ENCODE data around the gene ZFYVE9.

Gene ZFYVE9

DNA sequence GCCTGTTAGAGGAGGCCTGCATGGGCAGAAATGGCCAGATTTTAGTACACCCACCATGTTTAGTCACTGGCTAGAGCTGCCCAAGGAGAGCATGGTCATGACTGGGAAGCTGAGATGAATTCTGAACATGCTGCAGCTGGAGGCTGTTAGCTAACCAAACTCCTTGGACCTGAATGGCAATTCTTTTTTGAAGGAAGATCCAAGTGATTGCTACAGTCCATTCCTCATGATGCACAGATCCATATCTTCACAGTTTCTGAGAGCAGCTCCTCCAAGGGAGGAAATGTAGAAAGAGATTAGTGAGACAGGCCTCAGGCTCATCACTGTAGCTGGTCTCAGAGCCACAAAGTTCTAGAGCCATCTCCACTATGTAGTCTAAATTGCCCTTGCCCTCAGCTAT, 11.1 kb downstream of the ZFYVE9 start:
- TF ChIP-seq, protein P1, sequence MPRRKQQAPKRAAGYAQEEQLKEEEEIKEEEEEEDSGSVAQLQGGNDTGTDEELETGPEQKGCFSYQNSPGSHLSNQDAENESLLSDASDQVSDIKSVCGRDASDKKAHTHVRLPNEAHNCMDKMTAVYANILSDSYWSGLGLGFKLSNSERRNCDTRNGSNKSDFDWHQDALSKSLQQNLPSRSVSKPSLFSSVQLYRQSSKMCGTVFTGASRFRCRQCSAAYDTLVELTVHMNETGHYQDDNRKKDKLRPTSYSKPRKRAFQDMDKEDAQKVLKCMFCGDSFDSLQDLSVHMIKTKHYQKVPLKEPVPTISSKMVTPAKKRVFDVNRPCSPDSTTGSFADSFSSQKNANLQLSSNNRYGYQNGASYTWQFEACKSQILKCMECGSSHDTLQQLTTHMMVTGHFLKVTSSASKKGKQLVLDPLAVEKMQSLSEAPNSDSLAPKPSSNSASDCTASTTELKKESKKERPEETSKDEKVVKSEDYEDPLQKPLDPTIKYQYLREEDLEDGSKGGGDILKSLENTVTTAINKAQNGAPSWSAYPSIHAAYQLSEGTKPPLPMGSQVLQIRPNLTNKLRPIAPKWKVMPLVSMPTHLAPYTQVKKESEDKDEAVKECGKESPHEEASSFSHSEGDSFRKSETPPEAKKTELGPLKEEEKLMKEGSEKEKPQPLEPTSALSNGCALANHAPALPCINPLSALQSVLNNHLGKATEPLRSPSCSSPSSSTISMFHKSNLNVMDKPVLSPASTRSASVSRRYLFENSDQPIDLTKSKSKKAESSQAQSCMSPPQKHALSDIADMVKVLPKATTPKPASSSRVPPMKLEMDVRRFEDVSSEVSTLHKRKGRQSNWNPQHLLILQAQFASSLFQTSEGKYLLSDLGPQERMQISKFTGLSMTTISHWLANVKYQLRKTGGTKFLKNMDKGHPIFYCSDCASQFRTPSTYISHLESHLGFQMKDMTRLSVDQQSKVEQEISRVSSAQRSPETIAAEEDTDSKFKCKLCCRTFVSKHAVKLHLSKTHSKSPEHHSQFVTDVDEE (CRISPR knock-in tag; IDR thresholded peaks at IDR 0.05), result no peak
- TF ChIP-seq BACH2 (CRISPR knock-in tag; IDR thresholded peaks at IDR 0.05; ENCODE audit: borderline replicate concordance) (no peak), OSR1 (CRISPR knock-in tag; IDR thresholded peaks at IDR 0.05) (no peak), GLIS3 (CRISPR knock-in tag; IDR thresholded peaks at IDR 0.05) (no peak), SNAI2 (CRISPR knock-in tag; IDR thresholded peaks at IDR 0.05) (no peak), ZC3H10 (CRISPR knock-in tag; IDR thresholded peaks at IDR 0.05) (no peak), ARNTL (CRISPR knock-in tag; IDR thresholded peaks at IDR 0.05; ENCODE audit: borderline replicate concordance, low read depth) (no peak), ZNF565 (CRISPR knock-in tag; conservative IDR thresholded peaks at IDR 0.05; ENCODE audit: low read depth) (no peak), CSDC2 (CRISPR knock-in tag; IDR thresholded peaks at IDR 0.05) (no peak), ISL1 (CRISPR knock-in tag; IDR thresholded peaks at IDR 0.05) (no peak), ZNF70 (CRISPR knock-in tag; IDR thresholded peaks at IDR 0.05) (no peak), TOX (CRISPR knock-in tag; IDR thresholded peaks at IDR 0.05; ENCODE audit: borderline replicate concordance) (no peak)
- TF ChIP-seq, protein P2, sequence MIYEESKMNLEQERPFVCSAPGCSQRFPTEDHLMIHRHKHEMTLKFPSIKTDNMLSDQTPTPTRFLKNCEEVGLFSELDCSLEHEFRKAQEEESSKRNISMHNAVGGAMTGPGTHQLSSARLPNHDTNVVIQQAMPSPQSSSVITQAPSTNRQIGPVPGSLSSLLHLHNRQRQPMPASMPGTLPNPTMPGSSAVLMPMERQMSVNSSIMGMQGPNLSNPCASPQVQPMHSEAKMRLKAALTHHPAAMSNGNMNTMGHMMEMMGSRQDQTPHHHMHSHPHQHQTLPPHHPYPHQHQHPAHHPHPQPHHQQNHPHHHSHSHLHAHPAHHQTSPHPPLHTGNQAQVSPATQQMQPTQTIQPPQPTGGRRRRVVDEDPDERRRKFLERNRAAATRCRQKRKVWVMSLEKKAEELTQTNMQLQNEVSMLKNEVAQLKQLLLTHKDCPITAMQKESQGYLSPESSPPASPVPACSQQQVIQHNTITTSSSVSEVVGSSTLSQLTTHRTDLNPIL (CRISPR knock-in tag; IDR thresholded peaks at IDR 0.05; ENCODE audit: low read depth), result no peak
- TF ChIP-seq, protein P3, sequence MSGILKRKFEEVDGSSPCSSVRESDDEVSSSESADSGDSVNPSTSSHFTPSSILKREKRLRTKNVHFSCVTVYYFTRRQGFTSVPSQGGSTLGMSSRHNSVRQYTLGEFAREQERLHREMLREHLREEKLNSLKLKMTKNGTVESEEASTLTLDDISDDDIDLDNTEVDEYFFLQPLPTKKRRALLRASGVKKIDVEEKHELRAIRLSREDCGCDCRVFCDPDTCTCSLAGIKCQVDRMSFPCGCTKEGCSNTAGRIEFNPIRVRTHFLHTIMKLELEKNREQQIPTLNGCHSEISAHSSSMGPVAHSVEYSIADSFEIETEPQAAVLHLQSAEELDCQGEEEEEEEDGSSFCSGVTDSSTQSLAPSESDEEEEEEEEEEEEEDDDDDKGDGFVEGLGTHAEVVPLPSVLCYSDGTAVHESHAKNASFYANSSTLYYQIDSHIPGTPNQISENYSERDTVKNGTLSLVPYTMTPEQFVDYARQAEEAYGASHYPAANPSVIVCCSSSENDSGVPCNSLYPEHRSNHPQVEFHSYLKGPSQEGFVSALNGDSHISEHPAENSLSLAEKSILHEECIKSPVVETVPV (CRISPR knock-in tag; IDR thresholded peaks at IDR 0.05), result no peak
- TF ChIP-seq, protein P4, sequence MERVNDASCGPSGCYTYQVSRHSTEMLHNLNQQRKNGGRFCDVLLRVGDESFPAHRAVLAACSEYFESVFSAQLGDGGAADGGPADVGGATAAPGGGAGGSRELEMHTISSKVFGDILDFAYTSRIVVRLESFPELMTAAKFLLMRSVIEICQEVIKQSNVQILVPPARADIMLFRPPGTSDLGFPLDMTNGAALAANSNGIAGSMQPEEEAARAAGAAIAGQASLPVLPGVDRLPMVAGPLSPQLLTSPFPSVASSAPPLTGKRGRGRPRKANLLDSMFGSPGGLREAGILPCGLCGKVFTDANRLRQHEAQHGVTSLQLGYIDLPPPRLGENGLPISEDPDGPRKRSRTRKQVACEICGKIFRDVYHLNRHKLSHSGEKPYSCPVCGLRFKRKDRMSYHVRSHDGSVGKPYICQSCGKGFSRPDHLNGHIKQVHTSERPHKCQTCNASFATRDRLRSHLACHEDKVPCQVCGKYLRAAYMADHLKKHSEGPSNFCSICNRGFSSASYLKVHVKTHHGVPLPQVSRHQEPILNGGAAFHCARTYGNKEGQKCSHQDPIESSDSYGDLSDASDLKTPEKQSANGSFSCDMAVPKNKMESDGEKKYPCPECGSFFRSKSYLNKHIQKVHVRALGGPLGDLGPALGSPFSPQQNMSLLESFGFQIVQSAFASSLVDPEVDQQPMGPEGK (CRISPR knock-in tag; IDR thresholded peaks at IDR 0.05; ENCODE audit: borderline replicate concordance), result no peak
- TF ChIP-seq, protein P5, sequence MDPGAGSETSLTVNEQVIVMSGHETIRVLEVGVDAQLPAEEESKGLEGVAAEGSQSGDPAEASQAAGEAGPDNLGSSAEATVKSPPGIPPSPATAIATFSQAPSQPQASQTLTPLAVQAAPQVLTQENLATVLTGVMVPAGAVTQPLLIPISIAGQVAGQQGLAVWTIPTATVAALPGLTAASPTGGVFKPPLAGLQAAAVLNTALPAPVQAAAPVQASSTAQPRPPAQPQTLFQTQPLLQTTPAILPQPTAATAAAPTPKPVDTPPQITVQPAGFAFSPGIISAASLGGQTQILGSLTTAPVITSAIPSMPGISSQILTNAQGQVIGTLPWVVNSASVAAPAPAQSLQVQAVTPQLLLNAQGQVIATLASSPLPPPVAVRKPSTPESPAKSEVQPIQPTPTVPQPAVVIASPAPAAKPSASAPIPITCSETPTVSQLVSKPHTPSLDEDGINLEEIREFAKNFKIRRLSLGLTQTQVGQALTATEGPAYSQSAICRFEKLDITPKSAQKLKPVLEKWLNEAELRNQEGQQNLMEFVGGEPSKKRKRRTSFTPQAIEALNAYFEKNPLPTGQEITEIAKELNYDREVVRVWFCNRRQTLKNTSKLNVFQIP (CRISPR knock-in tag; IDR thresholded peaks at IDR 0.05; ENCODE audit: borderline replicate concordance, low read depth), result no peak
- ATAC-seq, result peak; percentile 39; the same call in 2 of the 3 replicates

DNA sequence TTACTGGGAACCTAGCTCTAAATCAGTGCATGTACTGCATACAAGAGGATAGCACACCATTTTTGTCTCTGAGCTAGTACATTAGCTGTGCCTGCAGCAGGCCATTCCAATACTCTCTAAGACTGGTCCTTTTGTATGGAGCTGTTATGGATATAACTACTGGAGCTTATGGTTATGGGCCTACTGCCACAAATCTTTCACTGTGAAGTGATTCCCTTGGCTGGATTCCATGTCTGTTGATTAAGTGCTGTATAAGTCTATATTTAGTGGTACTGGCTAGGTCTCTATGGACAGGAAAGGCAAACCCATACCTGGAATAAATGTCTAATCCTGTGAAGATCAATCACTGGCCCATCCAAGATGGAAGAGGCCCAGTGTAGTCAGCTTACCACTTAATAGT, 12.0 kb downstream of the ZFYVE9 start:
- no peak for ATAC-seq
- no peak for TF ChIP-seq ESRRG (CRISPR knock-in tag; IDR thresholded peaks at IDR 0.05)
- TF ChIP-seq BACH2 (CRISPR knock-in tag; IDR thresholded peaks at IDR 0.05; ENCODE audit: borderline replicate concordance), result no peak
- TF ChIP-seq ZC3H10 (CRISPR knock-in tag; IDR thresholded peaks at IDR 0.05), result no peak
- TF ChIP-seq, protein P4 (CRISPR knock-in tag; IDR thresholded peaks at IDR 0.05; ENCODE audit: borderline replicate concordance), result no peak
- no peak for TF ChIP-seq RARB (CRISPR knock-in tag; IDR thresholded peaks at IDR 0.05)
- no peak for TF ChIP-seq ZNF565 (CRISPR knock-in tag; conservative IDR thresholded peaks at IDR 0.05; ENCODE audit: low read depth)
- TF ChIP-seq ZFP3 (CRISPR knock-in tag; IDR thresholded peaks at IDR 0.05), result no peak
- no peak for TF ChIP-seq TCF4 (CRISPR knock-in tag; IDR thresholded peaks at IDR 0.05; ENCODE audit: borderline replicate concordance)
- no peak for TF ChIP-seq ARNTL (CRISPR knock-in tag; IDR thresholded peaks at IDR 0.05; ENCODE audit: borderline replicate concordance, low read depth)
- no peak for TF ChIP-seq PPARA (CRISPR knock-in tag; IDR thresholded peaks at IDR 0.05; ENCODE audit: borderline replicate concordance)
- TF ChIP-seq OSR1 (CRISPR knock-in tag; IDR thresholded peaks at IDR 0.05), result no peak
- no peak for TF ChIP-seq GLIS3 (CRISPR knock-in tag; IDR thresholded peaks at IDR 0.05)
- TF ChIP-seq ZNF8 (CRISPR knock-in tag; IDR thresholded peaks at IDR 0.05), result no peak
- TF ChIP-seq ISL1 (CRISPR knock-in tag; IDR thresholded peaks at IDR 0.05), result no peak
- no peak for TF ChIP-seq ZNF70 (CRISPR knock-in tag; IDR thresholded peaks at IDR 0.05)
- TF ChIP-seq, protein P1 (CRISPR knock-in tag; IDR thresholded peaks at IDR 0.05), result no peak
- no peak for TF ChIP-seq SNAI2 (CRISPR knock-in tag; IDR thresholded peaks at IDR 0.05)
- TF ChIP-seq CSDC2 (CRISPR knock-in tag; IDR thresholded peaks at IDR 0.05), result no peak
